ENCODE results near the gene TBL2.
A peak's percentile ranks its signal among the peaks of the same experiment; 100 is the strongest.
"Not testable (repeated sequence)": the region's sequence is repeated elsewhere in the genome, so short reads cannot be mapped to it uniquely, and the experiment has no call there.

Gene TBL2

GRCh38 chr7:73526896-73527821 lies 51.2 kb downstream of the TBL2 start:
- DNase-seq, result no peak

DNA sequence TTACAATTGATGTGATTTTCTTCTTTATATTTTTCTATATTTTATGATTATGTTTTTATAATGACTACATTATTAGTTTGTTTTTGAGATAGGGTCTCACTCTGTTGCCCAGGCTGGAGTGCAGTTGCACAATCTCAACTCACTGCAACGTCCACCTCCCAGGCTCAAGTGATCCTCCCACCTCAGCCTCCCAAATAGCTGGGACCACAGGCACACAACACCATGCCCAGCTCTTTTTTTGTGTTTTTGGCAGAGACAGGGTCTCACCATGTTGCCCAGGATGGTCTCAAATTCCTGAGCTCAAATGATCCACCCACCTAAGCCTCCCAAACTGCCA lies 52.3 kb downstream of the TBL2 start:
- not testable (repeated sequence) for DNase-seq

GRCh38 chr7:73522105-73522872 lies 56.1 kb downstream of the TBL2 start, which contains the start of gene BAZ1B:
Gene BAZ1B, minus strand, starts transcription at chr7:73522293. Its CDS starts 360 bp downstream, at chr7:73521933.
- DNase-seq, result peak; percentile 99

DNA sequence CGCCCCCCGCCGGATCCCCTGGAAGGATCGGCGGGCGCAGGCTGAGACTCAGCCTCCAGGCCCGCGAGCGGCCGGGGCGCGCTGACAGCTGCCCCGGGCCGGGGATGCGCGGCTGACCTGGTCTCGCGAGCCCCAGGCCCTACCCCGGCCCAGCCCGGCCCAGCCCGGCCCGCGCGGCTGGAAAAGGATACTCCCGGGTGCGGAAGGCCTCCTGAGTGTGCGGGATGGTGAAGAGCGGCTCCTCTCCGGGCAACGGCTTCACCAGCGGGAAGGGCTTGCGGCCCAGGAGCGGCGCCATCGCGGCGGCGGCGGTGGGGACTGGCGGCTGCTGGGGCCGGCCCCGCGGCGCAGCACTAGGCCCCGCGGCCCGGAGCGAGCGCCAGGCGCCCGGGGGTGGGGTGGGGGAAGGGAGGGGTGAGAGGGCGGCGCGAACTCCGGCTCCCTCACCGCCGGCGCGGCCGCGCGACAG lies 56.7 kb downstream of the TBL2 start:
- DNase-seq, result no peak

- peak; percentile 5 for DNase-seq
Measured at GRCh38 chr7:73520673-73521635, 57.4 kb downstream of the TBL2 start.

- DNase-seq, result peak; percentile 33
Measured at GRCh38 chr7:73519867-73520672, 58.3 kb downstream of the TBL2 start.

DNA sequence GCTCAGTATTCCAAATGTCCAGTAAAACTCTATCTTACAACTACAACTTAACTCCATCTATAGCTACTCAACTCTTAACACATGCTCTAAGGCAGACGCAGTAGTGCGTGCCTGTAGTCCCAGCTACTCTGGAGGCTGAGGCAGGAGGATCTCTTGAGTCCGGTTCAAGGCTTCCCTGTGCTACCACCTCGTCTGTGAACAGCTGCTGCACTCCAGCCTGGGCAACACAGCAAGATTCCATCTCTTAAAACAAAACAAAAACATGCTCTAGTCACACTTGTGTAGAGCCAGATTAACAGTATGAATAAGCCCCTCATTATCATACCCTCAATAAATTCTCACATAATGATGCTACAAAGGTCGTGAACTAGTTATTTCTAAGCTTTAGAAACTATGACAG lies 59.9 kb downstream of the TBL2 start:
- DNase-seq, result no peak
